Omental fat pad (tissue), 4 donors: ENCODE data around the gene MYOCD. TPM values are rescaled to one million over a fixed set of nuclear protein-coding genes. Genes with fewer than 3 reads are reported as not detected.

Source experiments
- ATAC-seq: fragments of 150-250 bp; one replicate; pipeline ENCODE4 v1.9.1; 2016; ENCODE audit warnings: mild to moderate bottlenecking, moderate library complexity; ENCODE audit not compliant: low FRiP score
- DNase-seq: peaks from one replicate; pipeline ENCODE4 v3.0.0-alpha.2; 2019; ENCODE audit warnings: low spot score
- CTCF ChIP-seq, 3 donors: fragments of 450-650 bp; IDR thresholded peaks; one replicate each; pipeline ENCODE4 v1.5.1; 2016 to 2017; ENCODE audit warnings: antibody characterized with exemption in 3 of 3, mild to moderate bottlenecking in 3 of 3, moderate library complexity in 2 of 3
- total RNA-seq, 4 donors: library from RNA; depleted of rRNA; stranded (reverse); fragments of >200 nt; gene quantifications; one replicate each; pipeline ENCODE4 v1.1.0, GENCODE V29; 2016

Gene MYOCD
- total RNA-seq, 4 donors from 2014 or later, result 0.48 to 2.8 (median 2.3) TPM

GRCh38 chr17:12622726-12623125 lies 43.0 kb upstream of the MYOCD start:
- DNase-seq (no peak), ATAC-seq (no peak)
- no peak for TF ChIP-seq CTCF (IDR thresholded peaks at IDR 0.05)

- ATAC-seq (no peak), DNase-seq (no peak)
- TF ChIP-seq CTCF (IDR thresholded peaks at IDR 0.05), result no peak
These were observed 42.4 kb upstream of the MYOCD start for GRCh38 chr17:12623220-12623848.

- ATAC-seq (no peak), DNase-seq (no peak)
- TF ChIP-seq CTCF (IDR thresholded peaks at IDR 0.05), result no peak
These were observed 41.5 kb upstream of the MYOCD start for GRCh38 chr17:12624211-12624610.

GRCh38 chr17:12625092-12625491 lies 40.6 kb upstream of the MYOCD start:
- DNase-seq, result no peak
- no peak for TF ChIP-seq CTCF (IDR thresholded peaks at IDR 0.05)

GRCh38 chr17:12627177-12627629 lies 38.5 kb upstream of the MYOCD start:
- peak; percentile 79 for ATAC-seq
- DNase-seq, result peak; percentile 23
- TF ChIP-seq CTCF (IDR thresholded peaks at IDR 0.05), result no peak

More at GRCh38 chr17:12625092-12625491, 40.6 kb upstream of the MYOCD start:
- ATAC-seq, result no peak

- DNase-seq, result no peak
- no peak for TF ChIP-seq CTCF (IDR thresholded peaks at IDR 0.05)
- no peak for ATAC-seq
These were observed 37.8 kb upstream of the MYOCD start for GRCh38 chr17:12627781-12628451.

- TF ChIP-seq CTCF (IDR thresholded peaks at IDR 0.05), result no peak
- no peak for DNase-seq
- no peak for ATAC-seq
These were observed 34.6 kb upstream of the MYOCD start for GRCh38 chr17:12631076-12631475.
